NCI-H2081 treated with DMSO at 0.1 percent for 48 hours (cell line): ENCODE measurements around the gene GNAL.
"Not testable (repeated sequence)": the region's sequence is repeated elsewhere in the genome, so short reads cannot be mapped to it uniquely, and the experiment has no call there.

Experiments used
- DNase-seq: peaks from one replicate; lab custom pipeline; 2025; lab: John Stamatoyannopoulos, UW

Gene GNAL

DNA sequence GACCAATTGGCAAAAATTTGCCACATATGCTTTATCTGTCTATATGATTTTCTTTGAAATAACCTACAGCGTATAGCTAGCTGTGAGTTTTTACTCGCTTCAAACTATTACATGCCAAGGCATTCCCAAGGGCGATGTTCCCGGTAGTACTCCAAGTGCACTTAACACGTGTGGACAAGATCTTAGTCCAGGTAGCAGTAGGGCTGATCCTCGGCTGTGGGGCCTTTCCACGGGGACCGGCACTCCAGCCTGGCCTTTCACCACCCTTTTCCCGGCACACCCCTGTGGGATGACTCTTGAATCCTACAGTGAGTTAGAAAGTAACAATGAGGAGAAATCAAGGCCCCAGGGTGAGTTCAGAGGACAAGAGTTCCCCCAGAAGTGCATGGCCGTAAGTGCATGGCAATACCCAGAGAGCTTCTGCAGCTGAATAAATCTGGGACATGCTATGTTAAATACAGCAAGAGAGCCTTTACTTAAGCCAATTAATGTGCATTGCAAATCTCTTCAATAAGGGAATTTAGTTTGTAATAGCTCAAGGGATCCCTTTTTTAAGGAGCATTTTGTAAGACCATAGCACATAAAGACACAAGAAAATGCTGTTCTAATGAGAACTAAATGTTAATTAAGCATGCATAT lies 188.6 kb downstream of the GNAL start:
- no peak for DNase-seq

DNA sequence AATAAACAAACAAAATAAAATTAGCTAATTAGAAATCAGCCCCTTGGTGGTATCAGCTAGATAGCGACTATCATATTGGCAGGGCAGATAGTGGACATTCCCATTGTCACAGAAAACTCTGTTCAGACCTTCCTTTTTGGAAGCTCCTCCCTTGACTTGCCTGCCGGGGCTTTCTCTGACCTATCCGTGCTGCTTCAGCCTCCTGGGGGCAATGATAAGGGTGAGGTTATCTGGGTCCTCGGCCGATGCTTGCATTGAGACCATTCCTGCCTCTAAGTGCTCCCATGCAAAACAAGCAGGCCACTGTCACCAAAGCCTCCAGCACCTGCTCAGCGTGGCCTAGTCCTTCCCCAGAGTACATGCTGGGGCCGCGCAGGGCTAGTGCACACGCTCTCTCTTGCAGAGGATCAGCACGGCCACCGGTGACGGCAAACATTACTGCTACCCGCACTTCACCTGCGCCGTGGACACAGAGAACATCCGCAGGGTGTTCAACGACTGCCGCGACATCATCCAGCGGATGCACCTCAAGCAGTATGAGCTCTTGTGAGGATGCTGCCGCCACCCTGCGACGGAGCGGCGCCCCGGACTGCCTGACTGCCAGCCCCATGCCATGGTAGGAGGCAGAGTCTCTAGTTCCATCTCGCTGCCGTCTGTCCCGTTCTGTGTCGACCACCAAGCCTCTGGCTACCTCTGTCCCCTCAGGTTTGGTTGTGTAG lies 191.7 kb downstream of the GNAL start:
- DNase-seq: no peak

DNA sequence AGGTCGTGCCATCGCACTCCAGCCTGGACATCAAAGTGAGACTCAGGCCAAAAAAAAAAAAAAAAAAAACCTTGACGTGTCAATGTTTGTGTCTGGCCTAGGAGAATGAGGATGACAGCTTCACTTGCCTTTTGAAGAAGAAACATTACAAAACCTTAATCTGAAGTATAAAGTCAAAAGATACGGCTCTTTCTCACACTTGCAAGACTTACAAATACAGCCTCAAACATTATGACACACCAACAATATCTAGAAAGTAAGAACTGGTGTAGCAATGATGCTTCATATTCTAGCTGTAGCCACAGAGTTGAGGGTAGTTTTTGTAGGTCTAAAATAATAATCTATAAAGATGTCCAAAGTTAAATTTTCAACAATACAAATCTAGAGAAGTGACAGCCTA lies 193.6 kb downstream of the GNAL start:
- DNase-seq: no peak

DNA sequence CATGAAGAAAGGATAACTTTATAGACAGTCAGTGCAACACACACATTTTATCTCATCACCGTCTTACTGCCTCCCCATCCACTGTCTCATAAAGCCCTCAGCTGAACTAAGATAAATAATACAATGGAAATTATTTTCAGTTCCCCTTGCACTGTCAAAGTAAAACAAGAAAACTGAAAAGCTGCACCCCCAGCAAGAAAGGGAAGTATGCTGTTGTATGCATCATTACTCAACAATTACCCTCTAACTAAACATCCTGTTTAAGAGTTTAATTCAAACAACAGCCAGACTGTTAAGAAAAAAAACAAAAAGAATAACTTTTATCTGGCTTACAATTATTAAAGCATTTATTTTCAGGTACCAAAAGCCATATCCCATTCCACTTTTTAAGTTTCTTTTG lies 194.1 kb downstream of the GNAL start:
- DNase-seq: no peak

DNA sequence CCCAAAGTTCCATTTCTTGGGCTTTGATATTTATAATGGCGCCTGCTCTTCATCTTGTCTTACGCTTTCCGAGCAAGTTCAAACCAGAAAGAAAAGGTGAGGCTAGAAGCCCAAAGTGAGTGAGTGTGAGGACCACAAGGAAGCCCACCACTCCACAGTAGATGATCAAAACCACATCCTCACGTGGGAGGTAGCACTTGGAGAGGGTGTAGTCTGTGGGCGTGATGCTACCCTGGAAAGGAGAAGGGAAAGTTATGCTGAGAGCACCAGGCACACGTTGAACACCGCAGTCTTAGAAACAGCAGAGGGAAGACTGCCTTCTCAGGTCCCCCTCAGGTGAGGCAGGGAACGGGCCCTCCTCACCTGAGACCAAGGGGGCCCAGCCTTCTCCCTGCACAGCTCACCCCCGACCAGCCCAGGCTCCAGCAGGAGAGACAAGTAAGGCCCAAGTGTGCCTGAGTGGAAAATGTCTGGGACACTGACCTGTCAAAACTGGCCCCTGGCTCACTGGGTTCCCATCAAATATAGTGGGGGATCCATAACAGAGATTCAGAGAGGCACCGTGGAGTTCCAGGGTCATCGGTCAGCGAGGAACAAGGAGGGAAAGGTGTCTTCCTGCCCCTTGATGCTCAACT lies 195.4 kb downstream of the GNAL start:
- no peak for DNase-seq

DNA sequence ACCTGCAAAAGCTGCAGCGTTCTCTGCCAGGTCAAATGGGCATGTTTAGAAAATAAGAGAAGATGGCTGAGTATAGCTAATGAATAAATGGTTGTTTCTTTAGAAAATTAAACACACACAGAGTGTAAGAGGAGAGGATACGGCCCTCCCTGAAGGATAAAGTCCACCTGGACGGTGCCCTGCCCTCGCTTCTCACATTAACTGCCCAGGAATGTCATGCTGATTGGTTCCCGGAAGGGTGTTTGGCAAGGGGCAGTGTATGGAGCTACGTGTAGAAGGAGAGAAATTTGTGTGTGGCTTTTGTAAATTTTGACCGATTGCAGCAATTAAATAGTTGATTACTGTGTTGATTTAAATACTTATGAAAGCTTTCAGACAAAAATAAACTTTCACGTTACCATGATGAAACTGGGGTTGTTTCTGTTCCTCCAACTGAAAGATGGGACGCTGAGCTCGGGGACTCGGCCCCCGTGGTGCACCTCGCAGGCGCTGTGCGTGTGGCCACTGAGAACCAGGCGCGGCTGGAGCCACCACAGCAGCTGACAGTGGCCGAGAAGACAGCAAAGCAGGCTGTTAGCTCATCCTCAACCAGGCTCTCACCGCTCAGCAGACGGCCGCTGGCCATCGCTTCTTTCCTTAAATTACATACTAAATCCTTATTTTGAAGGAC lies 196.3 kb downstream of the GNAL start:
- DNase-seq: no peak

DNA sequence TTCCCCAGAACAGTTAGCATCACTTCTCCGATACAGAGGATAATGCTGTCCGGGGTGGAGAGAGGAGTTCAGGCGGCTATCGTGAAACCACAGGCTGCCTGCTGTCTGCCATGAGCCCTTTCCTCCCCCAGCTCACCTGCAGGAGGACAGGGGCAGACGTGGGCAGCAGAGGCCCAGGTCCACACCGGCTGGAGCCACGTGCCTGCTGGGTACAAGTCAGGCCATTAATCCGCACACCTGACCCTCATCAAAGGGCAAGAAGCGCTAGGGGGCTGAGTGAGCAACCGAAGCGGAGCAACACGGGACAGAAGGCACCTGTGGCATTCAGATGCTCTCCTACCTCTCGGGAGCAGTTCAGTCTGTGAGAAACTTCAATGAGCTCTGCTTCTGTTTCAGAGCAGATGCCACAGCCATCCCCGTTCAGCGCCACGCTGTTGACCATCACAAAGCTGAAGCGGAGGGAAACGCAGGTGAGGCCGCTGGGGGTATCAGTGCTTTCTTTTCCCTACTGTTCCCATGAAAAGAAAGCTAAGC lies 197.6 kb downstream of the GNAL start:
- DNase-seq: no peak

DNA sequence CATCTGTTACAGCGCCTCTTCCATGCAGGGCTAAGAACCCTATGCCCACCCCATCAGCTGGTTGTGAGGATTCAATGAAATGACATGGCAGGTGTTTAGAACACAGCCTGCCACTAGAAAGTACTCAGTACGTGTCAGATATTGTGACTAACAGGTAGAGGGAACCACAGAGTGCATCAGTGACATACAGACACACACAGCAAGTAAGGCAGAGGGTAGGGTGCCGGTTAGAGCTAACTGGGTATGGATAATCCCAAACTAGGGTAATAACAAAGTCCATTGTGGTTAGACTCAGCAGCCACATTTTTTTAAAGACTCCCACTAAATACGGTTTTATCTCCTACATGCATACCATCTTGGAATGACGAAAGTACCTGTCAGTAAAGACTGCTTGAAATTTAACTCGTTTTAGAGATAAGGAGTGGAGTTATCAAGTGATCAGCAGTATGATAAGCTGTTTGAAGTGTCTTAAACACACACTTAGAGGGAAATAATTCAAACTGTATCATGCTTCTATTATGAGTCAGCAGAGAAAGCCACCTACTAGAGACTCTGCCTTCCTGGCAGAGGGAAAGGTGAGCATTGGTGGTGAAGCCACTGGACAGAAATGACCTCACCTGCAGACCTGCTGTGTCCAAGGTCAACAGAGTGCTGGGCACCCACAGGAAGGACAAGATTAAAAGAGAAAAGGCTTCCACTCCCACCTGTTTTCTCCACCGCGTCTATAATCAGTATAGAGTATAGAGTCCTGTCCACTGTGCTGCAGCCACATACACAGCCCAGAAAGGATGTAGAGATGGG lies 198.5 kb downstream of the GNAL start:
- DNase-seq: no peak

DNA sequence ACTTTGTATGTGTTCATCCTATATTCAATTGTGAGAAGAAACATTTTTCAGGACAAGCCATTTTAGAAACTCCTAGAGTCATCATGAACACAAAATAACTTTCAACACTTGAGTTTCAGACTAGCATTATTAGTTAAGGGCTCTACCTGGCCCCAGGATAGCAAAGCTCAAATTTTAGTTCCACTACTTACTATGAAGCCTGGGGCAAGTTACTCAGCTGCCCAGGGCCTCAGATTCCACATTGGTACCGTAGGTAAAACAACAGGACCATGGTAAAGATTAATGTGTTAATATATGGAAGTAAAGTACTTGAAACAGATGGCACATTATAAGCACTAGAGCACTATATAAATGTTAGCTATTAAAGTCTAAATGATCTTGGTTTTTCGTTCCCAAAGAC lies 199.7 kb downstream of the GNAL start:
- DNase-seq: no peak

DNA sequence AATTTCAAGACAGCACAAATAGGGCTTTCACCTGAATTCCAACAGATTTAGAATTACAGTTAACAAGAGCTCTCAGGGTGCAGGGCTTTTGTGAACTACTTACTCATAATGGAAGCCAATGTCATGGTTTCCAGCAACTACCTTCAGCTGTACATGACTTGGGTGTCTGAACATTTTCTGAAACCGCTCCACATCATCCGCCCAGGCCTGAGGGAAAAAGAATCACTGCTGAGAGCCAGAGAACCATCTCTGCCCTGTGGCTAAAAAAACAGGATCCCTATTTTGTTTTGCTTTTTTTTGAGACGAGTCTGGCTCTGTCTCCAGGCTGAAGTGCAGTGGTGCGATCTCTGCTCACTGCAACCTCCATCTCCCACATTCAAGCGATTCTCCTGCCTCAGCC lies 200.2 kb downstream of the GNAL start:
- no peak for DNase-seq

DNA sequence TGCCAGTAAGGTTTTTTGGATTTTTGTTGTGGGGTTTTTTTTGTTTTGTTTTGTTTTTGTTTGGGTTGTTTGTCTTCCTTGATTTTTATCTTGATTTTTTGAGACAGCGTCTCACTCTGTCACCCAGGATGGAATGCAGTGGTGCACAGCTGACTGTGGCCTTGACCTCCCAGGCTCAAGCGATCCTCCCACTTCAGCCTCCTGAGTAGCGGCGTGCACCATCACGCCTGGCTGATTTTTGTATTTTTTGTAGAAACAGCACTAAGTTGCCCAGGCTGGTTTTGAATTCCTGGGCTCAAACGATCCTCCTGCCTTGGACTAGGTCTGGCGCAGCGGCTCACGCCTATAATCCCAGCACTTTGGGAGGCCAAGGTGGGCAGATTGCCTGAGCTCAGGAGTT lies 202.7 kb downstream of the GNAL start:
- DNase-seq: no peak

DNA sequence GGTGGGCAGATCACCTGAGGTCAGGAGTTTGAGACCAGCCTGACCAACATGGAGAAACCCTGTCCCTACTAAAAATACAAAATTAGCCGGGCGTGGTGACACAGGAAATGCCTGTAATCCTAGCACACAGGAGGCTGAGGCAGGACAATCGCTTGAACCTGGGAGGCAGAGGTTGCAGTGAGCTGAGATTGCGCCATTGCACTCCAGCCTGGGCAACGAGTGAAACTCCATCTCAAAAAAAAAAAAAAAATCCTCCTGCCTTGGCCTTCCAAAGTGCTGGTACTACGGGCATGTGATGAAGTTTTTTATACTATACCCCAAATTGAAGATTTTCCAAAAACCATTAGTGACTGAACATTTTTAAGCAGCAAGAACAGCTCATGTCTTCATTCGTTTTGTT lies 203.4 kb downstream of the GNAL start:
- not testable (repeated sequence) for DNase-seq

DNA sequence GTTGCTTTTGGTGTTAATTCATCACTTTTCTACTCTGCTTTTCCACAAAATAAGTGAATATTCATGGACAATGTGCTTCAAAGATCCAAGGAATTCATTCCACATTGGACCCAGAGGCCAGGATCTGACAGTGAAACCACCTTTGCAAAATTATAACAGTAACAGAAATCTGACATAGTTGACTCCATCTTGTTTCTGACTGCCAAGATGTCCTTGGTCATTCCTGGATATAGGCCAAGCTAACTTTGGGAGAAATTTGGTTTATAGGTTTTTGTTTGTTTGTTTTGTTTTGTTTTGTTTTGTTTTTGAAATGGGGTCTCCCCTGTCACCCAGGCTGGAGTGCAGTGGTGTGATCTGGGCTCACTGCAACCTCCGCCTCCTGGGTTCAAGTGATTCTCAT lies 208.7 kb downstream of the GNAL start:
- no peak for DNase-seq

DNA sequence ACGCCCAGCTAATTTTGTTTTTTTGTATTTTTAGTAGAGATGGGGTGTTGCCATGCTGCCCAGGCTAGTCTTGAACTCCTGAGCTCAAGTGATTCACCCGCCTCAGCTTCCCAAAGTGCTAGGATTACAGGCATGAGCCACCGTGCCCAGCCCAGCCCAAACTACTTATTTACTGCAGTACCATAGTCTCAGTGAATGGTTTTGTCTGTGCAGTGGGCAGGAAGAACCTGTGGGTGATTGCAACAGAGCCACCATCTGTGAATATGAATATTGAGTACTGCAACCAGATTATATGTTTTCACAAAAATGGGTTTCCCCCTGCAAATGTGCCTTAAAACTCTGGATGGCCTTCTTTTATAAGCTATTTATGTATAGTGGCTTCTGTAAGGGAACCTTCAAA lies 210.0 kb downstream of the GNAL start:
- no peak for DNase-seq

DNA sequence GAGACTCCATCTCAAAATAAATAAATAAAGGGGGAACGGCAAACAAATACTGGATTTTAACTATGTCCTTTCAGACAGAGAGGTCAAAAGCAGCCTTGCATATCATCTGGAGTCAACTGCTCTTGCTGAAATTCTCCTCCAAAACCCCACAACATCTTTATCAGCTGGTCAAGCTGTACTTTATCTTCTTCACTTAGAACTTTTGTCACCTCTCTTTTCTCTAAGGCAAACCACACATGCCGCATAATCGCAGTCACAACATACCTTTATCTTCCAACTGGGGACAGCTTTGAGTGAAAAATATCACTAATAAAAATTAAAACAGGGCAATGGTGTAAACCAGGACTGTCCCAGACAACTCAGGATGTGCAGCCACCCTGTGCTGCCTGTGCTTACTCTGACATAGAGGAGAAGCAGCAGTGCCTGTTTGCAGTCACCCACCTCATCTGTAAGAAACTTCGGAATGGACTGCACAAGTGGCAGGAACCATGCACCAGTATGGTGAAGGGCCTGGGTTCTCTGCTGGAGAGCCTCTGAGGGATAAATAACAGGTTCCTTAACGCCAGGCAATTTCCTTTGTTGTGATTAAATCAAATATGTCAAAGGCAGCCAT lies 212.9 kb downstream of the GNAL start:
- no peak for DNase-seq

DNA sequence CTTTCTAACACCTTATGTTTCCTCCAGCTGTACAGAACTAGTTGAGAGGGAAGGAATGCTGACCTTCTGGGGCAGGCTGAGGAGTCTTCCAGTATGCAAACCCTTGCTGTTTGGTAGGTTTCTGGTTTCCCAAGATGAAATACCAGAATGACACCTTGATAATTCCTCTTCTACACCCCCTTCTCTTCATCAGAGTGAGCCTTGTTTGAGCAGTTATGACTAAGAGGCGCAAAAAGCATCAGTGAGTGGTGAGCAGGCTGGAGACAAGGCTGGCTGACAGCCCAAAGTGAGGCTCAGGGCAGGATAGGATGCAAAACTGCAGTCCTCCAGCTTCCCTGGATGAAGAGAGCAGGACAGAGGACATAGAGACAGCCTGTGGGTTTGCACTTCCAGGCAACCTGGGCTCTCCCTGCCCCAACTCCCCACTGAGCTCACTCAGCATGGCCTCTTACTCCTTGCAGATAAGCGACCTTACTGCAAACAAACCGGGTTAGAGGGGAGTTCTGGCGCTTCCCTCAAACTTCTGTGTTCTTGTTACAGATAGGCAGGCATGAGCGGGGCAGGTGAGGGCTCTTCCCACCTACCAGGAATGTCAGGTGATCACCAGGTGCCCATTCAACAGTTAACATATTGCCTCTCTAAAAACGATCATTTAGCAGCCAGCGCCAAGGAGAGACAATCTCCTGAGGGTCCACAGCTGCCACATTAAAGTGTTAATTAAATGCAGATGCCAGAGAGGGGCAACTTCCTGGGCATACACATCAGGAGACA lies 213.6 kb downstream of the GNAL start:
- no peak for DNase-seq

DNA sequence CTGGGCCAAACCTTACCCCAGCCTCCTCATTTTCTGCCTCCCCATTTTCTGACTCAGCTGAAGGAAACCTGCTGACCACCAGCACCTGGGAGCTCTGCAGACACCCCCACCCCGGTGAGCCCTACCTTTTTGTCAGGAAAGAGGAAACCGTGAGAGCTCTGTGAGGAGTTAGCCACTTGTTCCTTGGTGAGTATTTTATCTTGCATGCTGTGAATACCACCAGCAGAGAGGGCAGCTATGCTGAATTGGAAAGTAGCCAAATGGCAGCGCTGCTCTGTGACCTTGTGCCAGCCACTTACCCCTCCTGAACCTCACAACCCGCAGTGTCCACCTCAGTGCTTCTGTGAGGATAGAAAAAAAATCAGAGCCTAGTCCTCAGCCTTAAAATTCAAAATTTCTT lies 216.5 kb downstream of the GNAL start:
- no peak for DNase-seq

DNA sequence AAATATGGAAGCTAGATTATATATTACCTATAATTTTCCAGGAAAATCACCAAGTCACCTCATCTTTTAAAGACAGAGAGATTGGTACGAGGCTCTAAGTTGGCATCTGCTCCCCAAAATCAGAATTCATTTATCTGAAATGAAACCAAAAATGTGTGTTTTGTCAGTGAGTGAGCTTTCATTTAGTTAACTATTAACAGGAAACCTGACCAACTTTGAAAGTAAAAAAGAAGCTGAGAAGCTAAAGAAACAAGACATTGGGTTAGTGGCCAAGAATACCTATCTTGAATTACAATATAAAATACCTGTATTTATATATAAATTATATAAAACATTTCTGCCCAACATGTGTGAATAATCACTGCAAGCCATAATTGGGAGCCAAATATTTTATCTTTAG lies 217.1 kb downstream of the GNAL start:
- DNase-seq: no peak

DNA sequence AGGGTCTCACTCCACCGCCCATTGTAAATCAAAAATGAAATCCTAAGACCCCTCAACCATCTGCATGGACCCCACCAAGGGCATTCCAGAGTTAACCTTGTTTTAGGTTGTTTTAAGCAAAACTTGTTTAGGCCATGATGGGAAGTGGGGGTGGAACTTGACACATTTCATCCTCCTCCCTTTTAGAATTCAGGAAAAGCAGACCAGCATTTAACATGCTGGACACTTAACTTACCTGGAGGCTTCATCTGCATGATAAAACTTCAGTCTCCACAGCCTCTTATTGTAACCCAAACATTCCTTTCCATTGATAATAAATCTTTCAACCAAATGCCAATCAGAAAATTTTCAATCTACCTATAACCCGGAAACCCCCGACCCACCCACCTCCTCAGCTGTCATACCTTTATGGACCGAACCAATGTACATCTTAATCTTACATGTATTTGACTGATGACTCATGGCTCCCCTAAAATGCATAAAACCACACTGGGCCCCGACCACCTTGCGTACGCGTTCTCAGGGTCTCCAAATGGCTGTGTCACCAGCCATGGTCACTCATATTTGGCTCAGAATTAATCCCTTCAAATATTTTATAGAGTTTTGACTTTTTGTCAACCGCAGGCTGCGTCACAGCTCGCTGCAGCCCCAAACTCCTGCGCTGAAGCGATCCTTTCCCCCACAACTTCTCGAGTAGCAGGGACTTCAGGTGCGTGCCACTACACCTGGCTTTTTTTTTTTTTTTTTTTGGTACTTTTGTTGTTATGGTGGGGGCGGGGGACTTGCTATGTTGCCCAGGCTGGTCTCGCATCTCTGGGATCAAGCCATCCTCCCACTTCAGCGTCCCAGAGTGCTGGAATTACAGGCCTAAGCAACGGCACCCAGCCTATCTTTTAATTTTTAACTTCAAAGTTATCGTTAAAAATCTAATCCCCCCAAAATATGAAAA lies 218.1 kb downstream of the GNAL start:
- no peak for DNase-seq
